Endodermal cell (in vitro differentiated cells): ENCODE data around the gene PIP4K2C. TPM values are rescaled to one million over a fixed set of nuclear protein-coding genes. Genes with fewer than 3 reads are reported as not detected.

Source experiments
- DNase-seq: peaks from one replicate; pipeline ENCODE4 v3.0.0-alpha.2; 2017
- H3K27ac ChIP-seq: 2 replicates; pipeline ENCODE4 v1.5.1; 2013; ENCODE audit warnings: mild to moderate bottlenecking, low read depth, low read length, moderate library complexity
- H3K27me3 ChIP-seq: 2 replicates; pipeline ENCODE4 v1.6.1; 2013; ENCODE audit warnings: mild to moderate bottlenecking, low read length, moderate library complexity; ENCODE audit not compliant: insufficient read depth, control insufficient read depth, poor library complexity, severe bottlenecking
- H3K36me3 ChIP-seq: 2 replicates; pipeline ENCODE4 v1.7.0; 2013; ENCODE audit warnings: mild to moderate bottlenecking, low read length, moderate library complexity; ENCODE audit not compliant: control insufficient read depth, insufficient read depth
- H3K4me1 ChIP-seq: one replicate; pipeline ENCODE4 v1.7.0; 2013; ENCODE audit warnings: low read length; ENCODE audit not compliant: control insufficient read depth, insufficient read depth
- H3K4me3 ChIP-seq: 2 replicates; pipeline ENCODE4 v1.5.1; 2013; ENCODE audit warnings: mild to moderate bottlenecking, low read length, moderate library complexity
- H3K9ac ChIP-seq: 2 replicates; pipeline ENCODE4 v1.6.1; 2013; ENCODE audit warnings: mild to moderate bottlenecking, low read length, moderate library complexity; ENCODE audit not compliant: poor library complexity, severe bottlenecking; ENCODE audit errors: extremely low read depth
- H3K9me3 ChIP-seq: 2 replicates; pipeline ENCODE4 v1.6.1; 2013; ENCODE audit warnings: mild to moderate bottlenecking, low read length, moderate library complexity; ENCODE audit not compliant: control insufficient read depth
- H3K27ac Mint-ChIP-seq: 2 replicates; pipeline ENCODE4 v1.8.0; 2020; ENCODE audit warnings: mixed read lengths
- H3K27me3 Mint-ChIP-seq: 2 replicates; pipeline ENCODE4 v1.8.0; 2021; ENCODE audit warnings: mild to moderate bottlenecking, mixed read lengths; ENCODE audit not compliant: insufficient read depth
- H3K36me3 Mint-ChIP-seq: 2 replicates; pipeline ENCODE4 v1.8.0; 2020; ENCODE audit warnings: low read depth, mixed read lengths
- H3K4me1 Mint-ChIP-seq: 2 replicates; pipeline ENCODE4 v1.8.0; 2020; ENCODE audit warnings: mixed read lengths
- H3K4me3 Mint-ChIP-seq: 2 replicates; pipeline ENCODE4 v1.8.0; 2020; ENCODE audit warnings: mild to moderate bottlenecking, moderate library complexity, mixed read lengths
- H3K9me3 Mint-ChIP-seq: 2 replicates; pipeline ENCODE4 v1.8.0; 2020; ENCODE audit warnings: mild to moderate bottlenecking, mixed read lengths
- WGBS, 2 experiments: methylation state at CpG; one replicate each; pipeline versions ENCODE4 v1.1.5 to v1.1.7; 2013; ENCODE audit warnings: missing lambda C conversion rate in 2 of 2, mixed read lengths in 1 of 2; ENCODE audit not compliant: insufficient coverage in 1 of 2, insufficient read length in 1 of 2; 5-methylcytosine and 5-hydroxymethylcytosine counted together
- total RNA-seq, 2 donors: library from RNA; stranded (reverse); fragmentation: NEBNext Ultra II Directional in 1 of 2; extraction: Animal tissue kit (Norgen Biotek cat#: 25700) in 1 of 2; gene quantifications; 2 replicates in 1 of 2; 3 replicates in 1 of 2; pipeline ENCODE4 v1.2.1, GENCODE V29; 2021
- TF ChIP-seq, protein P1 (sequence below): fragments of 200-600 bp; sonication (generic); conservative IDR thresholded peaks from 2 replicates; pipeline ENCODE4 v1.5.0; 2021; ENCODE audit warnings: antibody characterized with exemption, mild to moderate bottlenecking

Gene PIP4K2C
- total RNA-seq, 2 donors from 2014 or later: 40.9 to 45.5 TPM

DNA sequence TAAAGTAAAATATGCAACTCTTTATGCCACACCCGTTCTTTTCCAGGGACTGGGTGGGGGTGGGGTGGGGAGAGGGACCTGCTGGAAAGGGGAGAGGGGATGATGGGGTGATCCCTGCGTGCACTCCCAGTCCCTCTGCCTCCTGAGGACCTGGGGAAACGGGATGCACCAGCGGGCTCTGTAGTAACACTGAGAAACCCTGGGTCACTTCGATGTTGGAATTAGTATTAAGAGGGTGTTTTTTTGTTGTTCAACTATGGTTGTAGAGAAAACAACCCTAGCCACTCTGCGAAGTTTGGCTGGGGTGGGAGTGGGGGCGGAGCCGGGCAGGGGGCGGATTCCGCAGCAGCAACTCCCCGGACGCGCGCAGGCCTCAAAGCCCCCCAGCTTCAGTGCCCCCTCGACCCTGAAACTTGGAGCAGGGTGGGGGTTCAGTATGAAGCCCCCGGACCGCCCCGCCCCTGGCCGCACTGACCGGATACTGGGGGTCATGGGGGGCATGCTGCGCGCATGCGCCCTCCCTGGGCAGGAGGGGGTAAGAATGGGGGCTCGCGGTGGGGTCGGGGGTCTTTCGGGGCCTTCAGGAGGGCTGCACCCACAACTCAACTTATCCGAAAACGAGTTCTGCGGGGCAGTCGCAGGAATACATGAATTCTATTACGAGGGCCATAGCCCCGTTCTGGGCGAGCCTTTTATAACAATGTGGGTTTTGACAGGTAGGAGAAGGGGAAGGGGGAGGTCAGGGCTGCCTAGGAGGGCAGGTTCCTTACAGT is 19.0 kb downstream of the PIP4K2C start:
- no peaks in the 10 kb centered on the region for H3K9me3 Mint-ChIP-seq
- Histone ChIP-seq H3K9ac (no peak overlapping the region), H3K27ac (no peak overlapping the region), H3K27me3 (peaks cover 23% of the 10 kb centered on the region), H3K9me3 (no peaks in the 10 kb centered on the region), H3K4me3 (peak overlapping the region; percentile 78), H3K4me1 (peaks cover 4% of the 10 kb centered on the region), H3K36me3 (peaks cover 4% of the 10 kb centered on the region)
- peak overlapping the region; percentile 63 for H3K4me3 Mint-ChIP-seq
- WGBS, 2 experiments: 10 to 20% methylated on average over 3 to 34 of the region's 34 CpGs
- peaks cover 16% of the 10 kb centered on the region for H3K4me1 Mint-ChIP-seq
- no peak overlapping the region for H3K27ac Mint-ChIP-seq
- peaks cover 46% of the 10 kb centered on the region for H3K27me3 Mint-ChIP-seq
- peaks cover 22% of the 10 kb centered on the region for H3K36me3 Mint-ChIP-seq
- DNase-seq: peak; percentile 73
- TF ChIP-seq, protein P1, sequence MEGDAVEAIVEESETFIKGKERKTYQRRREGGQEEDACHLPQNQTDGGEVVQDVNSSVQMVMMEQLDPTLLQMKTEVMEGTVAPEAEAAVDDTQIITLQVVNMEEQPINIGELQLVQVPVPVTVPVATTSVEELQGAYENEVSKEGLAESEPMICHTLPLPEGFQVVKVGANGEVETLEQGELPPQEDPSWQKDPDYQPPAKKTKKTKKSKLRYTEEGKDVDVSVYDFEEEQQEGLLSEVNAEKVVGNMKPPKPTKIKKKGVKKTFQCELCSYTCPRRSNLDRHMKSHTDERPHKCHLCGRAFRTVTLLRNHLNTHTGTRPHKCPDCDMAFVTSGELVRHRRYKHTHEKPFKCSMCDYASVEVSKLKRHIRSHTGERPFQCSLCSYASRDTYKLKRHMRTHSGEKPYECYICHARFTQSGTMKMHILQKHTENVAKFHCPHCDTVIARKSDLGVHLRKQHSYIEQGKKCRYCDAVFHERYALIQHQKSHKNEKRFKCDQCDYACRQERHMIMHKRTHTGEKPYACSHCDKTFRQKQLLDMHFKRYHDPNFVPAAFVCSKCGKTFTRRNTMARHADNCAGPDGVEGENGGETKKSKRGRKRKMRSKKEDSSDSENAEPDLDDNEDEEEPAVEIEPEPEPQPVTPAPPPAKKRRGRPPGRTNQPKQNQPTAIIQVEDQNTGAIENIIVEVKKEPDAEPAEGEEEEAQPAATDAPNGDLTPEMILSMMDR: no peak

DNA sequence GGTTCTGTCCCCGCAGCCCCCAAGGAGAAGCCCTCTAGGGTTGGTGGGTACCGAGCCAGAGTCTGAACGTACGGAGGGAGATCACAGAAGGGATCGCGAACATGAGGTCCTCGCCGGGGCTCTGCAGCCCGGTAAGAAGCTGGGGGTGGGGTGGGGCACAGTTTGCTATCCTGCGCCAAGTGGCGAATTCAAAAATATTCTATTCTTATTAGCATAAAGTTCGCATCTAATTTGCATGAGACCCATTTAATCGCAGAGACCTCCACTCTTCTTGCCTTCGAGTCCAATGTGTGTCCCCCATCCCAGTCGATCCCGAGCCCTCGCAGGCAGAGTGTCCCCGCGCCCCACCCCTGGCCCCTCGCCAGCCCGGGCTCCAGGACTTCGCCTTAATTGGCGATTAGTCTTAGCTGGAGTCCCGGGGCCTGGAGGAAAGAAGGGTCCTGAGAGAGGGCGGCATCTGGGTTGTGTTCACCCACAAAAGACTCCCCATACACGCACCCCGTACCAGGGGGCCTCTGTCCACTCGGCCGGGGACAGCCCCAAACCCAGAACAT is 19.6 kb downstream of the PIP4K2C start:
- H3K4me3 ChIP-seq: peak overlapping the region; percentile 78
- Mint-ChIP-seq H3K27me3 (peaks cover 52% of the 10 kb centered on the region), H3K4me1 (peaks cover 11% of the 10 kb centered on the region), H3K9me3 (no peaks in the 10 kb centered on the region), H3K27ac (no peak overlapping the region), H3K4me3 (peak overlapping the region; percentile 63), H3K36me3 (peaks cover 25% of the 10 kb centered on the region)
- no peak overlapping the region for H3K27ac ChIP-seq
- H3K9ac ChIP-seq: no peak overlapping the region
- H3K9me3 ChIP-seq: no peaks in the 10 kb centered on the region
- TF ChIP-seq, protein P1: no peak
- DNase-seq: no peak
- peaks cover 29% of the 10 kb centered on the region for H3K27me3 ChIP-seq
- WGBS, 2 experiments: 3 to 4% methylated on average over 7 to 29 of the region's 29 CpGs
- peaks cover 2% of the 10 kb centered on the region for H3K4me1 ChIP-seq
- H3K36me3 ChIP-seq: peaks cover 4% of the 10 kb centered on the region

GRCh38 chr12:57611108-57611826 is 20.3 kb downstream of the PIP4K2C start, which contains the start of gene ARHGEF25:
Gene ARHGEF25 (plus strand): TSS chr12:57611435. CDS start chr12:57611895, 460 bp downstream.
- peaks cover 6% of the 10 kb centered on the region for H3K36me3 ChIP-seq
- Mint-ChIP-seq H3K4me3 (peak within 1 kb of the TSS; percentile 63), H3K36me3 (peaks cover 30% of the 10 kb centered on the region), H3K27ac (no peak within 1 kb of the TSS), H3K4me1 (peaks cover 8% of the 10 kb centered on the region), H3K9me3 (no peaks in the 10 kb centered on the region), H3K27me3 (peaks cover 58% of the 10 kb centered on the region)
- H3K9ac ChIP-seq: no peak within 1 kb of the TSS
- H3K4me3 ChIP-seq: peak within 1 kb of the TSS; percentile 78
- TF ChIP-seq, protein P1: no peak
- peaks cover 36% of the 10 kb centered on the region for H3K27me3 ChIP-seq
- H3K4me1 ChIP-seq: no peaks in the 10 kb centered on the region
- H3K27ac ChIP-seq: peak within 1 kb of the TSS; percentile 44
- peak; percentile 89 for DNase-seq
- H3K9me3 ChIP-seq: no peaks in the 10 kb centered on the region
- 0% methylated on average over 13 to 50 of the region's 55 CpGs for WGBS, 2 experiments
